Central memory CD8-positive, alpha-beta T cell (primary cell): ENCODE results near the gene TOX2.

ENCODE experiments used
- ATAC-seq: fragments of 150-1000 bp; cut with Tn5 transposase; replicated peaks from 2 replicates; pipeline ENCODE4 v1.10.0; 2022; ENCODE audit warnings: mild to moderate bottlenecking, moderate FRiP score, moderate number of reproducible peaks; ENCODE audit not compliant: poor library complexity, severe bottlenecking; ENCODE audit errors: extremely low read depth
- DNase-seq, 2 donors: peaks; one replicate each; pipeline ENCODE4 v3.0.0; 2021; ENCODE audit warnings: low spot score in 2 of 2
- H3K27ac Mint-ChIP-seq: one replicate; pipeline ENCODE4 v1.8.0; 2022; ENCODE audit warnings: low read depth, mild to moderate bottlenecking, moderate library complexity, mixed read lengths
- H3K27me3 Mint-ChIP-seq: one replicate; pipeline ENCODE4 v1.8.0; 2022; ENCODE audit warnings: mixed read lengths
- H3K36me3 Mint-ChIP-seq: one replicate; pipeline ENCODE4 v1.8.0; 2022; ENCODE audit warnings: mild to moderate bottlenecking, moderate library complexity, mixed read lengths; ENCODE audit not compliant: insufficient read depth
- H3K4me1 Mint-ChIP-seq: one replicate; pipeline ENCODE4 v1.8.0; 2022; ENCODE audit warnings: mixed read lengths
- H3K4me3 Mint-ChIP-seq: one replicate; pipeline ENCODE4 v1.8.0; 2022; ENCODE audit warnings: mild to moderate bottlenecking, moderate library complexity, mixed read lengths
- H3K9me3 Mint-ChIP-seq: one replicate; pipeline ENCODE4 v1.8.0; 2022; ENCODE audit warnings: mixed read lengths

TOX2 gene

GRCh38 chr20:43959079-43959919, 44.6 kb downstream of the TOX2 start:
- DNase-seq (peak in 1 of 2 donors; percentile 41), ATAC-seq (peak; percentile 86)
- H3K9me3 Mint-ChIP-seq, result no peaks in the 10 kb centered on the region
- peaks cover 31% of the 10 kb centered on the region for H3K27me3 Mint-ChIP-seq
- H3K36me3 Mint-ChIP-seq, result peaks cover 6% of the 10 kb centered on the region
- H3K4me1 Mint-ChIP-seq, result peaks cover 78% of the 10 kb centered on the region
- H3K27ac Mint-ChIP-seq, result peak overlapping the region; percentile 59
- H3K4me3 Mint-ChIP-seq, result peak overlapping the region; percentile 72

GRCh38 chr20:43959920-43960227, 45.2 kb downstream of the TOX2 start:
- H3K36me3 Mint-ChIP-seq, result peaks cover 6% of the 10 kb centered on the region
- H3K27me3 Mint-ChIP-seq, result peaks cover 26% of the 10 kb centered on the region
- H3K4me3 Mint-ChIP-seq, result peak overlapping the region; percentile 72

GRCh38 chr20:43960231-43960630, 45.6 kb downstream of the TOX2 start:
- H3K9me3 Mint-ChIP-seq, result no peaks in the 10 kb centered on the region
- peaks cover 26% of the 10 kb centered on the region for H3K27me3 Mint-ChIP-seq
- H3K4me1 Mint-ChIP-seq, result peaks cover 78% of the 10 kb centered on the region
- H3K4me3 Mint-ChIP-seq, result peak overlapping the region; percentile 72
- ATAC-seq, result no peak
- H3K36me3 Mint-ChIP-seq, result peaks cover 3% of the 10 kb centered on the region
- H3K27ac Mint-ChIP-seq, result no peak overlapping the region
- DNase-seq, result no peak

More at GRCh38 chr20:43959920-43960227, 45.2 kb downstream of the TOX2 start:
- DNase-seq (no peak), ATAC-seq (no peak)
- H3K27ac Mint-ChIP-seq, result peak overlapping the region; percentile 59
- H3K9me3 Mint-ChIP-seq, result no peaks in the 10 kb centered on the region
- H3K4me1 Mint-ChIP-seq, result peaks cover 78% of the 10 kb centered on the region

GRCh38 chr20:43961116-43961515, 46.5 kb downstream of the TOX2 start:
- Mint-ChIP-seq H3K4me3 (no peak overlapping the region), H3K27me3 (peaks cover 26% of the 10 kb centered on the region), H3K36me3 (no peaks in the 10 kb centered on the region), H3K4me1 (peaks cover 69% of the 10 kb centered on the region), H3K9me3 (no peaks in the 10 kb centered on the region), H3K27ac (no peak overlapping the region)
- no peak for ATAC-seq
- no peak for DNase-seq

- no peaks in the 10 kb centered on the region for H3K36me3 Mint-ChIP-seq
- no peak overlapping the region for H3K4me3 Mint-ChIP-seq
- H3K27me3 Mint-ChIP-seq, result peaks cover 26% of the 10 kb centered on the region
- ATAC-seq (no peak), DNase-seq (no peak)
- no peak overlapping the region for H3K27ac Mint-ChIP-seq
- H3K9me3 Mint-ChIP-seq, result no peaks in the 10 kb centered on the region
- peaks cover 64% of the 10 kb centered on the region for H3K4me1 Mint-ChIP-seq
Measured at GRCh38 chr20:43961541-43962471, 47.2 kb downstream of the TOX2 start.

- no peaks in the 10 kb centered on the region for H3K36me3 Mint-ChIP-seq
- peaks cover 22% of the 10 kb centered on the region for H3K27me3 Mint-ChIP-seq
- DNase-seq (no peak), ATAC-seq (no peak)
- H3K4me3 Mint-ChIP-seq, result no peak overlapping the region
- no peak overlapping the region for H3K27ac Mint-ChIP-seq
- H3K4me1 Mint-ChIP-seq, result peaks cover 56% of the 10 kb centered on the region
- H3K9me3 Mint-ChIP-seq, result no peaks in the 10 kb centered on the region
Measured at GRCh38 chr20:43962530-43962929, 47.9 kb downstream of the TOX2 start.

- no peaks in the 10 kb centered on the region for H3K9me3 Mint-ChIP-seq
- DNase-seq (no peak), ATAC-seq (no peak)
- no peak overlapping the region for H3K4me3 Mint-ChIP-seq
- H3K4me1 Mint-ChIP-seq, result peaks cover 49% of the 10 kb centered on the region
- no peaks in the 10 kb centered on the region for H3K36me3 Mint-ChIP-seq
- no peak overlapping the region for H3K27ac Mint-ChIP-seq
- H3K27me3 Mint-ChIP-seq, result peaks cover 15% of the 10 kb centered on the region
Measured at GRCh38 chr20:43963233-43963632, 48.6 kb downstream of the TOX2 start.

- ATAC-seq (peak; percentile 84), DNase-seq (peak in 1 of 2 donors; percentile 40)
- H3K4me1 Mint-ChIP-seq, result peaks cover 40% of the 10 kb centered on the region
- H3K27ac Mint-ChIP-seq, result no peak overlapping the region
- H3K36me3 Mint-ChIP-seq, result no peaks in the 10 kb centered on the region
- H3K4me3 Mint-ChIP-seq, result peak overlapping the region; percentile 69
- H3K9me3 Mint-ChIP-seq, result no peaks in the 10 kb centered on the region
- peaks cover 10% of the 10 kb centered on the region for H3K27me3 Mint-ChIP-seq
Measured at GRCh38 chr20:43963872-43964791, 49.5 kb downstream of the TOX2 start.

- Mint-ChIP-seq H3K9me3 (no peaks in the 10 kb centered on the region), H3K4me1 (peaks cover 13% of the 10 kb centered on the region), H3K4me3 (no peak overlapping the region), H3K27me3 (peaks cover 7% of the 10 kb centered on the region), H3K36me3 (no peaks in the 10 kb centered on the region), H3K27ac (no peak overlapping the region)
- DNase-seq, result no peak
- ATAC-seq, result no peak
Measured at GRCh38 chr20:43968341-43969000, 53.8 kb downstream of the TOX2 start.

- no peak for DNase-seq
- Mint-ChIP-seq H3K4me3 (no peak overlapping the region), H3K36me3 (no peaks in the 10 kb centered on the region), H3K9me3 (no peaks in the 10 kb centered on the region), H3K27ac (no peak overlapping the region), H3K4me1 (peaks cover 12% of the 10 kb centered on the region), H3K27me3 (peaks cover 10% of the 10 kb centered on the region)
- ATAC-seq, result no peak
Measured at GRCh38 chr20:43969028-43969447, 54.4 kb downstream of the TOX2 start.

- DNase-seq, result no peak
- H3K4me3 Mint-ChIP-seq, result no peak overlapping the region
- H3K36me3 Mint-ChIP-seq, result no peaks in the 10 kb centered on the region
- peaks cover 6% of the 10 kb centered on the region for H3K4me1 Mint-ChIP-seq
- peaks cover 10% of the 10 kb centered on the region for H3K27me3 Mint-ChIP-seq
- H3K9me3 Mint-ChIP-seq, result no peaks in the 10 kb centered on the region
- ATAC-seq, result no peak
- no peak overlapping the region for H3K27ac Mint-ChIP-seq
Measured at GRCh38 chr20:43969501-43970182, 55.0 kb downstream of the TOX2 start.
